GM18909 (cell line): ENCODE data around the gene KRT13.

Experiments
- ATAC-seq: cut with Tn5 transposase; IDR thresholded peaks from one replicate; pipeline ENCODE4 v1.9.1; 2021; ENCODE audit warnings: mild to moderate bottlenecking; ENCODE audit not compliant: unreplicated experiment, poor library complexity

Gene KRT13

DNA sequence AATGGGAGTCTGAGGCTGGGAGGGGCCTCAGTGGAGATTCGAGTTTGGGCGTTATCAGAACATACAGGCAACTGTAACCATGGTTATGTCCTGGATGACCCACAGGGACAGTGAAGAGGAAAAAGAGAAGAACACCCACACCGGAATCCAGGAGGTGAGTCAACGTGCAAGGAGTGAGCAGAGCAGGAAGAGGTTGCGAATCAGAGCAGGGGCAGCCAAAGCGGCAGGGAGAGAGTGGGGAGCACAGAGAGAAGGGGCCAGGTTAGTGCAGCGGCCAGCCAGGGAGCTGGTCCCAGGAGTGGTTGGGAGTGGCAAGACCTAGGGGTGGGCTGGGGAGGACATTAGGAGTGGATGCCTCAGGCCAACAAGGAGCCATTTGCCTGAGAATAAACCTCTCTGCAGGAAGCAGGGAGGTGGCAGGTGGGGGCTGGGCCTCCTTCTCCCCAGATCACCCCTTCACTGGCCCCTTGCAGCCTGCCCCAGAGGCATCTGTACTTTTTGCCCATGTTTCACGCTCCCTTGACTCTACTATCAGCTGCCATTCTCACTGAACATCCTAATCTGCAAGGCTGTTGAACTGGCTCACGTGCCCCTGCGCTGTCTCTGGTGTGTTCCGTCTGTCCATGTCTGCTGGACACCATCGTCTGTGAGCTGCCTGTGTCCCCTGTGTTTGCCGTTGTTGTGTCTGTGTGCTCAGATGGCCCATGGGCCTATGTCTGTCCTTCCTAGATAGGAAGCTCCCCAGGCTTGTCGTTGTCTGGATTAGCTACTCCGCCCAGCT lies 5.1 kb downstream of the KRT13 start:
- ATAC-seq, result no peak

- ATAC-seq, result no peak
Observed at GRCh38 chr17:41499714-41500113, 5.7 kb downstream of the KRT13 start.

GRCh38 chr17:41498276-41498675 lies 7.1 kb downstream of the KRT13 start:
- no peak for ATAC-seq

DNA sequence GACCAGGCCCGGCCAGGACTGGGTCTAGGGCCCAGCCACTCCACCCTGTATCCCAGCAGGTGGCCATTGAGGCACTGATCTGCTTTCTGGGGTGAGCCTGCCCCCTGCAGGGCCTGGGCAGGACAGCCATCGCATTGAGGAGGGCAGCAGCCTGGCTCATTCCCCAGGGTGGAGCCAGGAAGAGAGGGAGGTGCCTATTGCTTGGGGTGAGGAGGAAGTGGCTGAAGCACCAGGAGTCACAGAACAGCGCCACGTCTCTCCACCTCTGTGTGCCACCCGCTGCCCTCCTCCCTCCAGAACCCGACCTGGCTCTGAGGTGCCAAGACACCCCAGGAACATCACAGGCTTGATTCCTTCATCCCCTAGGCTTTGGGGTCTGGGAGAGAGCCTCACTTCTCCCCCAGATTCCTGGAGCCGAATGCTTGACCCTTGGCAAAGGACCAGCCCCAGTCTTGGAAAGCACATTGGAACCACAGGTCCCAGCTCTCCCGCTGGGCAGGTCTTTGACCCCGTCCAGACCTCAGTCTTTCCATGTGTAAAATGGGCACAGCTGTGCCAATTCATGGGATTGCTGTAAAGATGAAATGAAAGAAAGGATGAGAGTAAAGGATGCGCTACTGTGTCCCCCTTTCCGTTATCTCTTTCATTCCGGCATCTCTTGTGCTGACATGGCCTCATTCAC lies 8.5 kb downstream of the KRT13 start:
- no peak for ATAC-seq

DNA sequence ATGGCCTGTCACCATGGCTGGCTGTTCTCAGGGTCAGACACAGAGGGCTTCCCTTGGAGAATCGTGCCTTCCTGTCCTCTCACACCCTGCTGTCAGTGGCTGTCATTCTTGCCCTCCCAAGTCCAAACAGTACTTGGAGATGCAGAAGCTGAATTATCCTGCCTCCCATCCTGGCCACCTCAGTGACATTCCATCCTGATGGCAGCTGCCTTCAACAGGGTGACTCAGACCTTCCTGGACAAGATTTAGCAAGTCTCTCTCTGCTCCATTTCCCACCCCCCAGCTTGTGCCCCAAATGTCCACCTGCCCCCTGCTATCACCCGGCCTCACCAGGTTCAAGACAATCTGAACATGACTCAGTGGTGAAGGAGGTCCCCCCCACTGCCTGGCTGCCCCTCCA lies 10.9 kb downstream of the KRT13 start:
- no peak for ATAC-seq

DNA sequence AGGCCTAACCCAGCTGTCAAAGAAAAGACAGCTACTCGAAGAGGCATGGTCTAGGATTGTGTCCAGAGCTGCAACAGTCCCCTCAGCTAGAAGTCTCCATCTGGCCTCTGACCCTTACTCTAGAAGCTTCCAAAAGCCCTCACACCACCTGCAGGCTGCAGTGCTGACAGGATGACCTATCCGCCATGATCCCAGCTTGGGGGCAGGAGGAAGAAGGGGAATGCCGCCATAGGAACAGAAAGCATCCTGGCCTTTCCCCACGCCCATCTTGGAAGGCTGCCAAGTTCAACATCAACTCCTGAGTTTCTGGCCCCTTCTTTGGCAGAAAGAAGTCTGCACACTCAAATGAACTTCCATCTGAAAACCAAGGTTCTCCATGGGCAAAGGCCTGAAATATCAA lies 12.6 kb downstream of the KRT13 start:
- no peak for ATAC-seq

DNA sequence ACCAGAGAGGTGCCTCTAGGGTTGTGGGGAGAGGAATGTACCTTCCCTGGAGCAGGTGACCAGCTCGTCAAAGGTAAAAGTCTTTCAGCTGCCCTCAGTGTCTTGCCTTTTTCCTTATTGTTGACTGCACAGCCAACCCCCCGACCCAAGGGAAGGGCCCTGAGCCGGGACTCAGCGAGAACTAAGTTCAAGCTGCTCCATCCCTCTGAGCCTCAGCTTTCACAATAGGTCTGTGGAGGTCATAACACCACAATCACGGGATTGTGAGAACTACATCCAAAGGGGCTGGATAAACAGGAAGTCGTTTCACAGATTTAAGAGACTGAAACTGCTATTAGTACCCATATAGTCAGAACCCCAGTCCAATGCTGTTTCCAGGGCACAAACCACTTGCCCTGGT lies 13.1 kb downstream of the KRT13 start:
- no peak for ATAC-seq

DNA sequence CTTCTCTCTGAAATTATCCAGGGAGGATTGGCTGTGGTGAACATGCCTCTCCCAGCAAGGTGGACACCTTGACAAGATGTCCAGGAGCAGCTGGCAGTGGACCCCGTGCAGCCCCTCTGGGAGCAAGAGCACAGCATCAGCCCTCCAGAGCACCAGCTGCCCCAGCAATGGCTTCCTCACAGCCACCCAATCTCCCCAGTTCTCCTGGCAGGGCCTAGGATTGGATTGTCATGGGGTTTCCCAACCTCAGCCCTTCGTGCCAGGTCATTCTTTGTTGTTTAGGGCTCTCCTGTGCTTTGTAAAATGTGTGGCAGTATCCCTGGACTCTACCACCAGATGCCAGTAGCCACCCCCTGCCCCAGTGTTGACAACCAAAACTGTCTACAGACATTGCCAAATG lies 13.9 kb downstream of the KRT13 start:
- no peak for ATAC-seq

- no peak for ATAC-seq
Observed at GRCh38 chr17:41490000-41490990, 15.1 kb downstream of the KRT13 start.

GRCh38 chr17:41489531-41489930 lies 15.9 kb downstream of the KRT13 start, which contains the start of gene KRT36:
Gene KRT36, minus strand, starts transcription at chr17:41489910. Its CDS starts 46 bp downstream, at chr17:41489864.
- no peak for ATAC-seq

GRCh38 chr17:41486809-41487530 lies 18.4 kb downstream of the KRT13 start:
- ATAC-seq, result no peak

DNA sequence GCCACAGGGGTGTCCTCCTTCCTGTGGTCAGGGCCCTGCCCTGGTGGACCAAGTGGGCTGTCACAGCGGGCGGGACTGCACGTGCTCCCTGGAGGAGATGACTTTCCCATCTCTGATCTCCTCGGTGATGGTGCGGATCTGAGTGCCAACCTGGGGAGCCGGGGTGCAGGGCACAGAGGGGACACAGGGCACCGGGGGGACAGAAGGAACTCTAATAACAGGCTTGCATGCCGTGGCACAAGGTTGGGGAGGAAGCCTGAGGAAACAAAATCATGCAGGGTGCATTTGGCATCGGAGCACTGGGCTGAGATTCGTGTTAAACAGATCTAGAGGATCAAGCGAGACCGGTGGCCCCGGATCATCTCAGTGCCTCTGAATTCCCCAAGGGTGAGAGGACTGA lies 19.1 kb downstream of the KRT13 start:
- ATAC-seq, result no peak

DNA sequence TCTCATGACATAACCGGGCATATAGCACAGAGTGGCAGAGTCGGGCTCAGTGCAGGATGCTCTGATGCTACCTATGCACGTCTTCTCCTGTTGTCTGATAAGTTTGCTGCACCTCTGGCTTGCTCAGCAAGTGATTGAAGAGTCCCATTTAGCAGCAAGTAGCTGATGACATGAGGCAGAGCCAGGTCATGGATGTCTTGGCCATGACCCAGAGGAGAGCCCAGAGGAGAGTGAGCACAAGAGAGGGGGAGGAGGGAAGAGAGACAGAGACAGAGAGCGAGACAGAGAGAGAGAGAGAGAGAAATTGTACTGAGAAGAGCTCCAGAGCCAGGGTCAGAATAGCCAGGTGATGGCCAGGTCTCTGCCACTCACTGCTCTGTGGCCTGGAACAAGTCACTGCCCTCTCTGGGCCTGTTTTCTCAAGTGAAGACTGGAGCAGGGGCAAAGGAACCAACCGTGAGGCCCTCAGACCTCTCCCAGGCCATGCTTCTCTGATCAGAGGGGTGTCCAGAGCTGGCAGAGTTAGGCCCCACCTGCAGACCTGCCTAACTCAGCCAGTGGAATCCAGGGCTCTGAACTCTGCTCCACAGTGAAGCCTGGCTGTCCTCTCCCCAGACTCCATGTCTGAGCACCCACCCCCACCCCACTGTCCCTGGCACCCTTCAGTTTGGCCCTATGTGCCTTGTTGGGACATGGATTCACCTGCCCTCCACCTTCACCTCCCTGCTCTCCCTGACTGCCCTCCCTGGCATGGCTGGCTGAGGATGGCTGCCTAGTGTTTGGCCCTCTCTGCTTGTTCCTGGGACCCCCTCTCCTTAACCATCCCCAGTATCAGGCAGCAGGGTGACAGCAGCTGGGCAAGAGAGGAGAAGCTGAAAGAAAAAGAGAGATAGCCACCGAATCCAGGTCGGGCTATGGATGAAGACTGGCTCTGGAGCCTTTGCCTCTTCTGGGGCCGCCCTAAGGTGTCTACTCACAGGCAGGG lies 20.2 kb downstream of the KRT13 start:
- no peak for ATAC-seq

DNA sequence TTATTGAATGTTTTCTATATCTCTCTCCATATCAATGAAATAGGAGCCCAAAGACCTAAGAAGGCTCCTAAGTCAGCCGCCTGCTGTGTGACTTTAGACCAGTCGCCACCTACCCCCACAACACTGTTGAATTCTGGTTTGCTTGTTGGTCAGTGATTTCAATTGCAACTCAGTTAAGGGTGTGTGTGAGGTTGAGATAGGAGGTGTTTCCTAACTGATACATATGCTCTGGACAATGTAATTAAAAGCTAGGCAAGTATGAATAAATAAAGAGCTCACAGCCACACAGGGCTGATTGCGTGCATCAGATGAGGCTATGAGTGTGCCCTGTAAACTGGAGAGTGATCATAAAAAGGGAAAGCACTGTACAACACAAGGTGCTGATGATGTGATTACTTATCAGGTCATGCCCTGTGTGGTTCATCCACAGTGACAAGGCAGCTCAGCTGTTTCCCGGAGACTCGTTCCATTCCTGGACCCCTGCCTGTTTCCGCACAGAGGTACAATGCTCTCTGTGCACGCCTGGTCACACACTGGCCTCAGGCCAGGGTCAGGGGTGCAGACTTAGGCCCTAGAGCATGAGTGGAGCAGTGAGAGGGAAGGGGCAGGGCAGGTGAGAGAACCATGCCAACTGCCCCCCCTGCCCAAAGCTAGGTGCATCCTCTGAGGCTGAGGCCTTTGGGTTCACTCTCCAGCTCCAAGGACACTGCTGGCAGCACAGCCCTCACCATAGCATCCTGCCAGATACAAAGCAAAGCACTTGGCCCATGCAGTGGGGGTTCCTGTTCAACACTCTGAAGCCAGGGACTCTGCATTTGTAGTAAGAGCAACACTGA lies 21.2 kb downstream of the KRT13 start:
- ATAC-seq, result no peak

DNA sequence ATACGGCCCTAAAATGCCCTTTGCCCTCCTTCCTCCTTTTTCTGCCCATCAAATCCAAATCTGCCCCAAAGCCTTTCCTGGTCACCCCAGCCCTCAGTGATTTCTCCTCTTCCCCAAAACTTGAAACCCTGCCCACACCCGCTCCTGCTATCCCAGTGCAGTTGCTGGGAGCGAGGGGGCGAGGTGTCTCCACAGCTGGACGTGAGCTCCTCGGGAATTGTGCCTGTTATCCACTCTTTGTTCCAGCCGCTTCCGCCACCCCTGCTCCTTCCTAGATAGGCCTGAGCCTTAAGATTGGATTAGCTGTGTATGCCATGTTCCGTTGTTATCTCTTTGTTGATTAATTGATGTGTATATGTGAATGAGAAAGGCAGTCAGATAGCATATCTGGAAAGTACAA lies 21.9 kb downstream of the KRT13 start:
- no peak for ATAC-seq

DNA sequence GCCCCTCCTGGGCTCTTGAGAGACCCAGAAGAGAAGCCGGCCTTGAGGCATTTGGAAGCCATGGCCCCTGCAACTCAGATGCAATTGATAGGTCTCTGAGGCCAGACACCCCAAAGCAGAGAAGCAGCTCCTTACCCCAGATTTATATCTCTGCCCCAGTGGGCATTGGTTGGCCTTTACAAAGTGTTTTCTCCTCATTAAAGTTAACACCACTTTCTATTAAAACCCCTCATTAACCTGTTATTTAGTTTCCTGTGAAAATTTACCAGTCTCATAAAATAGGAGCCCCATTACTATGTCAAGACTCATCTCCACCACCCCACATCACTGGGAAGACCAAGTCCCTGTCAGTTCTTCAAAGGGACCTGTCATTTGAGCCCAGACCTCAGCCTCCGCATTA lies 24.4 kb downstream of the KRT13 start, which contains the start of gene KRT35:
KRT35 (minus strand) TSS at position 116 of the 400 bp plus-strand sequence; CDS start at position 62, 54 bp downstream.
- no peak for ATAC-seq

DNA sequence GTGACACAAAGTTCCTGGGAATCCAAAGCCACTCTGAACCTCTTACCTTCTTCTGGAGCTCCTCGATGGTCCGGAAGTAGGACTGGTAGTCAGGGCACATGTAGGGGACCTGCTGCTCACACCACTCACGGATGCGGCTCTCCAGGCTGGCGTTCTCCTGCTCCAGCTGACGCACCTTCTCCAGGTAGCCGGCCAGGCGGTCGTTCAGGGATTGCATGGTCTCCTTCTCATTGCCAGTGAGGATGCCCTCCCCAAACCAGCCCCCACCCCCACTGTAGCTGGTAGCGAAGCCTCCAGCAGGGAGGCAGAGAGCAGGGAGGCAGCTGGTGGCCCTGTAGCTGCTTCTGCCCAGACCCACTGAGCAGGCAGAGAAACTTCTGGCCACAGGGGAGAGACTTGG lies 24.8 kb downstream of the KRT13 start:
- ATAC-seq, result no peak

DNA sequence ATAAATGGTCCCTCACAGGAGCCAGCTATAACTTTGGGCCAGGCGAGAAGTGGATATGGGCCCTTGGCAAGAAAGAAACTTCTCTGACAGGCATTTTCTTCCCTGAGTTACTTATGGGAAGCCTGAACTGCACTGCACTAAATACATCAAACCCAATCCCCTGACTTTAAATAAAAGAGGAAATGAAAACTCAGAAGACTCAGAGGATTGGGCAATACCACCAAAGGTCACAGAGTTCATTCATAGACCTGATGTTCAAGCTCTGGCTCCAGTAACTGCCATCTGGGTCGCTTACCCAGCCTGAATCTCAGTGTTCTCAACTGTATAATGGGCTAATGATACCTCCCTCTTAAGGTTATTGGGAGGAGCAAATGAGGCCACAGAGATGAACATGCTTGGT lies 25.3 kb downstream of the KRT13 start:
- no peak for ATAC-seq
